Skin of body (tissue), 2 donors: ENCODE data around the gene TUBGCP2. TPM values are rescaled to one million over a fixed set of nuclear protein-coding genes. Genes with fewer than 3 reads are reported as not detected.
"Not testable (repeated sequence)": the region's sequence is repeated elsewhere in the genome, so short reads cannot be mapped to it uniquely, and the experiment has no call there.

Experiments
- DNase-seq: peaks from one replicate; lab custom pipeline; 2025; lab: John Stamatoyannopoulos, UW
- total RNA-seq: library from RNA; depleted of rRNA; stranded (reverse); fragments of >200 nt; gene quantifications from one replicate; pipeline ENCODE4 v1.2.3, GENCODE V29; 2014

Gene TUBGCP2
- total RNA-seq, 1 donor from 2014 or later, result 29.1 TPM

DNA sequence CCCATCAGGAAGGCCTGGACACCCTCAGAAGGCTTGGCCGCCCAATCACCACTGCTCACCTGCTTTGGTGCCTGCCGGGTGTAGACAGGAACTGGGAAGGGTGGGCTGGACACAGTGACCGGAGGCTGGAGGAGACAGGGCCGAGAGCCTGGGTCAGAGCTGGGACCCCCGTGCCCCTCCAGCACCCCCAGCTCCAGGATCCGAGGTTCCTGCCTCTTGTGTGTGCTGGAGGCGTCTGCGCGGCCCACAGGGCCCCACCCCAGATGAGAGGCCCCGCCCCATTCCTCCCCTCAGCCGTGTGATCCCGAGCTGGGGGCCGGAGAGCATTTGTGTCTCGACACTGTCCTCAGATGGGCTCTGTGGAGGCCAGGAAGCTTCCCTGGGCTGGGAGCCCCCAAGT, 41.4 kb downstream of the TUBGCP2 start:
- no peak for DNase-seq

DNA sequence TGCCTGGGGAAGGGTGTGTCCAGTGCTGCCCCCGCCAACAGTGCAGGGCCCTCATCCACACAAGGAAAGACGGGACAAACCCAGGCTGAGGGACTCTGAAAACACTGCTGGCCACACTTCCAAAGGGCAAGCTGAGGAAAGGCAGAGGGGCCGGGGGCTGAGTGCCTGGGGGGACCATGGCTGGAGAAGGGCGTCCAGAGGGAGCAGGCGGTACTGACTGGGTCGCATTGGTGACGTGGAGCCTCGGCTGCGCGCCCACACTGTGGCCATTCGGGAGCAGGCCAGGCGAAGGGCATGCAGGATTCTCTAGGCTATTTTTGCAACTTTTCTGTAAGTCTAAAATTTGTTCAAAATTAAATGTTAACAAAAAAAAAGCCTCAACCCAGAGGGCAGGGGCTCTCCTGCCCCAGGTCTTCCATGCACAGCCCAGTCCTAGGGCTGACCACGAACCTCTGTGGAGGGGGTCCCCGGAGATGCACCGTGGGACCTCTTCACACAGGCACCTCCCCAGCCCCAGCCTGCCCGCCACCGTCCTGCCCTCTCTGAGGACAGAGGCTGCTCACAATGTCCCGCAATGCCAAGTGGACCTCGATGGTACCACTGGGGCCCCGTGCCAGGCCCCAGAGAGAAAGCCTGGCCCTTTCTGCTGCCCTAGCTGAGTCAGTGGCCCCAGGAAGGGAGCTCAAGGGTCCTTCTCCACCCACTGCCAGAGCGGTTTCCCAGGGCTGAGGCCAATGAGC, 42.4 kb downstream of the TUBGCP2 start:
- no peak for DNase-seq

- DNase-seq, result not testable (repeated sequence)
Observed at GRCh38 chr10:133265052-133265451, 43.6 kb downstream of the TUBGCP2 start.

DNA sequence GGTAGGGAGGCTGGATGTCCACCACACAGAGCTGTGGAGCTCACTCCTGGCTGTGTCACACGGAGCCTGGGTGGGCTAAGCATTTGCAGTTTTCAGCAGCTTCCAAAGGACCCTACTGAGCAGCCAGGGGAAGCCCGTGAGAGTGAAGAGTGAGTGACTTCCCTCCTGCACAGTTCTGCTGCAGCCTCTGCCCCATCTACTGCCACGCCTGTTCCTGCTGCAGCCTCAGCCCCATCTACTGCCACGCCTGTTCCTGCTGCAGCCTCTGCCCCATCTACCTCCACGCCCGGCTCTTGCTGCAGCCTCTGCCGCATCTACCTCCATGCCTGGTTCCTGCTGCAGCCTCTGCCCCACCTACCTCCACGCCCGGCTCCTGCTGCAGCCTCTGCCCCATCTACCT, 44.2 kb downstream of the TUBGCP2 start:
- DNase-seq, result no peak

GRCh38 chr10:133263674-133264073, 45.0 kb downstream of the TUBGCP2 start:
- no peak for DNase-seq

GRCh38 chr10:133262696-133263095, 46.0 kb downstream of the TUBGCP2 start:
- DNase-seq, result no peak

DNA sequence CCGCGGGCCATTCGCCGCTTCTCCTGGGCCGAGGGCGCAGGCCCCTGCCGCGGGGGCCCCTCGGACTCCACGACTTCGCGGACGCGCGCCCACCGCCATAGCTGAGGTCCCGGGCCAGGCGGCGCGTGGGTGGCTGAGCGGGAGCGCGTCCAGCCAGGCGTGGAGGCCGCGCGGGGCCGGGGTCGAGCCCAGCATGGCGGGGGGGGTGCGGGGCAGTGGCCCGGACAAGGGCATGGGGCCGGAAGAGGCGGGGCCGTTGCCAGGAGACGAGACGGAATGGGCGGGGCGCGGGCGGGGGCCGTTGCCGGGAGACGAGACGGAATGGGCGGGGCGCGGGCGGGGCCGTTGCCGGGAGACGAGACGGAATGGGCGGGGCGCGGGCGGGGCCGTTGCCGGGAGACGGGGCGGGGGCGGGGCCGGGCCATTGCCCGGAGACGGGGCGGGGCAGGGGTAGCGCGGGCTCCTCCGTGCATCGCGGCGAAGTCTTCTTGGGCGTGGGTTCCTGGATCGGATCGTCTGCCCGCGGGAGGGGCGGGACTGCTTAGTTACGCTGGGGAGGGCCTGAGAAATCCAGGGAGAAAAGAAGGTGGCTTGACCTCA, 46.8 kb downstream of the TUBGCP2 start:
- no peak for DNase-seq

GRCh38 chr10:133260895-133261725, 47.6 kb downstream of the TUBGCP2 start:
- DNase-seq, result no peak

DNA sequence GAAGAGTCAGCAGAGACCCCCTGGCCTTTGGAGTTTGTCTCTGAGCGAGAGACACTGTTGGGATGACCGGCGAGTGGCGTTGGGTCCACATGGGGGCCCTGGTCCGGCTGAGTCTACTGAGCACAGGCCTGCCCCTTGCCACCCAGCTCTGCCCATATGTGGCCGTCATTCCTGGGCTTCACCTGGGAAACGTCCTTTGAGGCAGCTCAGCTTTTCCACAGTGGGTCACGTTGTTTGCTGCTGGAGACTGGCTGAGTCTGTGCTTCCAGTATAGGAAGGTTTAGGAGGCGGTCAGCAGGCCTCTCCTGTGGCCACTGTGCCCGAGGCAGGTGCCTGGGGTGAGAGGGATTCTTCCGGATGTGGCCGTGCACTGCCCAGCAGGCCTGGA, 49.1 kb downstream of the TUBGCP2 start:
- DNase-seq, result no peak

GRCh38 chr10:133258818-133259601, 49.7 kb downstream of the TUBGCP2 start:
- DNase-seq, result peak; percentile 71

DNA sequence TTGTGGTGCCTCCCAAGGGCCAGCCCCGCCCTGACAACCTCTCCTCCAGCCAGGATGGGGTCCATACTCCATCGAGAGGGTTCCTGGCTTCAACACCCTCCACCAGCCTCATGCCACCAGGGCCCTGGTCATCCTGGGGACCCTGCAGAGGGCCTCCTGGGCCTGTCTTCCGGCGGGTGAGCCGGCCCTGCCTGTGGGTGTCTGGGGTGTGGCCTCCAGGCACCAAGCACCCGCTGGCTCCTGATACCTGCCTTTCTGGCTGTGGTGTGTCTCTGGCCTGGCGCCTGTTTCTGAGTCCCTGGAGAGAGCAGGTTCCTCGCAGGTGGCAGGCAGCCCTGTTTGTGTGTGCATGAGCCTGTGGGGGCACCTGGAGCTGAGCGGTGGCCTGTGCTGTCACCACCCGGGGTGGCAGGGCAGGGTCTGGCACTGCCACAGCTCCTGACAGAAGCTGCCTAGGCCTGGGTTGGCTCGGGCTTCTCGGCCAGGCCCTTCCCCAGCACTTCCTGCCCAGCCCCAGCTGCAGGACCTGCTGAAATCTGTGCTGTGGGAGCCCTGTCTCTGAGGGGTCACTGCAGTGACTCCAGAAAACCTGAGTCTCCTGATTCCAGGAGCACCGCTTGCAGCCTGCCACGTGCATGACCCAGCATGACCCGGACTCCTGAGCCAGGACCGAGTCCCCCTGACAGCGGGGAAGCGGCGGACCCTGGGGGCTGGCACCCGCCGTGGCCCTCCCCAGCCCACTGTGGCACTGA, 50.4 kb downstream of the TUBGCP2 start:
- no peak for DNase-seq

- DNase-seq, result no peak
Observed at GRCh38 chr10:133257489-133258065, 51.1 kb downstream of the TUBGCP2 start.

DNA sequence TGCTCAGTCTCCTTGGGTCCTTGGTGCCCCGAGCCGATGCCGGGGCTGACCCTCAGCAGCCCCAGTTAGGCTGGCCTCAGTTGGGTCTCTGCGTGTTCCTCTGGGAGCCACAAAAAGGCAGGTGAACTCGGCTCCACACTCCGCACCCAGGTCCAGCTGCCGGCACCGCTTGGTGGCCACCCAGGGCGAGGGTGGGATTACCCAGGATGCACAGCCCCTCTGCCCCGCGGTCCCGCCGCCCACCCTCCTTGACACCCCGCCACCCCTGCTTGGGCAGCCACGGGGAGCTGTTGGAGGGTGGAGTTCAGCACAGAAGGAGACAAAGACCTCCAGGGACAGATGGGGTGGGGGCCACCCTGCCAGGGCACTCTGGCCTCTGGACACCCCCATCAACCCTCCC, 53.3 kb downstream of the TUBGCP2 start:
- DNase-seq, result no peak

- DNase-seq, result no peak
Observed at GRCh38 chr10:133254421-133255120, 54.1 kb downstream of the TUBGCP2 start.

DNA sequence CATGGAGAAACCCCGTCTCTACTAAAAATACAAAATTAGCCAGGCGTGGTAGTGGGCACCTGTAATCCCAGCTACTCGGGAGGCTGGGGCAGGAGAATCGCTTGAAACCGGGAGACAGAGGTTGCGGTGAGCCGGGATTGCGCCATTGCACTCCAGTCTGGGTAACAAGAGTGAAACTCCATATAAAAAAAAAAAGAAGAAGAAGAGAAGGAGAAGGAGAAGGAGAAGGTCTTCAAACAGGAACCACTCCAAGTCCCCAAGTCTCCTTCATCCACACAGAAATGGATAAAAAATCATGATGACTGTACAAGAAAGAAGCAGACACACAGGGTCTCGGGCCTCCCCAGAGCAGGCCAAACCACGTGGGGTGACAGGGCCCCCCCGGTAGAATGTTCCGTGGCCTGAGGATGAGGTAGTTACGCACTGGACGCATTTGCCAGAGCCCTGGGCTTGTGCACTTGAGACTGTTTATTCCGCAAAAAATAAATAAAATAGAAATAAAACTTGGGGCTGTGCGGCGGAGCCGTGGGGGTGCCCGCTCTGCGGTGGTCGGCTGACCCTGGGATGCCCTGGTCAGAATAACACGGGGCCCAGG, 55.2 kb downstream of the TUBGCP2 start:
- no peak for DNase-seq

- DNase-seq, result no peak
Observed at GRCh38 chr10:133252223-133252552, 56.5 kb downstream of the TUBGCP2 start.

GRCh38 chr10:133251388-133252222, 57.1 kb downstream of the TUBGCP2 start:
- no peak for DNase-seq

- DNase-seq, result no peak
Observed at GRCh38 chr10:133249975-133250754, 58.5 kb downstream of the TUBGCP2 start.
